Stimulated activated CD4-positive, alpha-beta T cell treated with anti-CD3 and anti-CD28 coated beads, TNF-alpha, amount 100 ng/mL, for 1 hour (primary cell): ENCODE data around the gene TMEM30A.

Source experiments
- DNase-seq, 3 donors: peaks; one replicate each; pipeline ENCODE4 v3.0.0-alpha.2; 2020; ENCODE audit warnings: low read depth in 3 of 3, low spot score in 1 of 3

The TMEM30A gene

DNA sequence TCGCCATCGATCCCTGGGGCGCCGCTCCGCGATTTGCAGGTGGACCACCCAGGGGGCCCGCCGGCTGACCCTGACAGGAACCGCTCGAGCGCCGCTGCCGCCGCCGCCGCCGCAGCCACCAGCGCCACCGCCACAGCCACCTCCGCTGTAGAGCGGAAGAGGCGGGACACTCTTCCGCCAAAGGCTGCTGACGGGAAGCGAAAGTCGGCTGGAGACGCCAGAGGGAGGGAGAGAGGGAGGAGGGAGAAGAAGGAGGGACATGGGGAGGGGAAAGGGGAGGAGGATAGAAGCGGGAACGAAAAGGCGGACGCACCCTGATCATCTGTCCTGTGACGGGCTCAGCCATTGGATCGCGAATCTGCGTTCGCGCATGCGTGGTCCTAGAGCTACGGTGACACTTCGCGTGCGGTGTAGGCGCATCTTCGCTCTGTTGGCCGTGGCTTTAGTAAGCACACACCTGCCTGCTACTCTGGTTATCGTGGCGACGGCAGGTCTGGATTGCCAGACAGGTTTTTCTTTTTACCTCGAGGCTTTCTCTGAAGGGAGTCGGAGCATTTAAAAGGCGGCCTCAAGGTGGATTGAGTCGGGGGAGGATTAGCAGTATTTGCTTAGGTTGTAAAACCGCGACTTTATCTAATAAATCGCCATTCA, at the start of gene TMEM30A:
TSS of gene TMEM30A (minus strand) at position 161 of the 651 bp plus-strand sequence. CDS start at position 7, 154 bp downstream.
- DNase-seq = peak; percentile 88 to 92 (median 91)

DNA sequence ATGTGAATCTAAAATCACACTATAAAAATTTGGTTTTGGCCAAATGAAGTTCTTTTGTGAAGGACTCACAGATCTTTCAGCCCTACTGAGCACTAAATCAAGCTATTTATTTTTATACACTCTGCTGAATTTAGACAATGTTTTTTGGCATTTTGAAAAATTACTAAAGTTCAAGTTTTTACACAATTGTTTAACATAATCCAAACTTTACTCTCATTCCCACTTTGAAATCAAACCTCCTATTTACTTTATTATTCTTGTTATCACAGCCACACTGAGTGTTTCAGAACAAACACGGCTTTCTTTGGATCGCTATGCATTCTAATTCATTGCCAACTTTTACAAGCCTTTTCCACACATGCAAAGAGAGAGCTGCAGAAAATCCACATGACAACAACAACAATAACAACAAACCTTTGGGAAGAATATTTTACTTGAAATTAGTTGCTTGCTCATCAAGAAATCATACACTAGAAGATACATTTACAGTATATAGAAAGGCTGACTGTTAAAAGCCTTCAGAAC, 49.1 kb upstream of the TMEM30A start:
- DNase-seq = no peak

DNA sequence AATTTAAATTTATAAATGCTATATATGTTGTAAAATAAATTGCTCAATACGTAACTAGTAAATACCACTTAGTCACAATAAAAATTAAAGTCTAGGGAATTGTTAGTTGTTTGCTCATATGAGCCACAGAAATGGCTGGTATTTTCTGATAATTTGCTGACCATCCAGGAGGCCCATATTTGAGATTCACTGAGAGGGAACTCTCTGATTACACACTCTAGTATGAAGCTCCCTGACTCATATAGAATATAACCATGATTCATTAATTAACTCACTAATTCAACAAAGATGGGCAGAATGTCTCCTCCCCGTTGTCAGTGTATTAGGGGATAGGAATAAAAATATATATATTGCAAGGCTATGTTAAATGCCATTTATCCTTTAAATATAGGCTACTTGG, 46.6 kb upstream of the TMEM30A start:
- DNase-seq = no peak

DNA sequence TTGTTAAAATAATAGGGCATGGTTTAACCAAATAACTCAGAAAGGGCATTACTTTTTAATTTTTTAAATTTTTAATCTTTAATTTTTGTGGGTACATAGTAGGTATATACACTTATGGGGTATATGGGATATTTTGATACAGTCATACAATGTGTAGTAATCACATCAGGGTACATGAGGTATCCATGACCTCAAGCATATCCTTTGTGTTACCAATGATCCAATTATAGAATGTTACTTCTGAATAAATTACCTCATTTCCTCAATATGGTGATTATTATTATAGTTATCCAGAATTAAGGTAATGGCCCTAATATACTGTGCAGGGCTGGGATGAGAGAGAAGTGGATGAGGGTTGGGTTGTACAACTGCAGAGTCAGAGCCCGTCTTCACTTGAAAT, 45.1 kb upstream of the TMEM30A start:
- no peak for DNase-seq

DNA sequence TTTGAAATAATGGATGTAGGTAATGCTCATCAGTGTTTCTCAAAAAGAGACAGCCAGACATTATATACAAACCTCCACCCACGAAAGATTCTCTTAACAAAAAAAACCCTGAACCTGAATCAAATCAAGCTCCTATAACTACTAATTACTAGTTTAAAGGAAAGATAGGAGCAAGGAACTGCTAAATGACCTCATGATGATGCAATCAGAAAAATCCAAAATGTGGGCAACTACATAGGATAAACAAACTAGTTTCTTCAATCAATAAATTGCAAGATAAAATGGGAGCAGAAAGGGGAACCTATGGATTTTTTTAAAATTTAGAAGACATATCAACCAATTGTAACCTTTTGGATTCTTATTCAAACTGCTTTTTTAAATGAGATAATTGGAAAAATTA, 43.2 kb upstream of the TMEM30A start:
- DNase-seq = no peak

DNA sequence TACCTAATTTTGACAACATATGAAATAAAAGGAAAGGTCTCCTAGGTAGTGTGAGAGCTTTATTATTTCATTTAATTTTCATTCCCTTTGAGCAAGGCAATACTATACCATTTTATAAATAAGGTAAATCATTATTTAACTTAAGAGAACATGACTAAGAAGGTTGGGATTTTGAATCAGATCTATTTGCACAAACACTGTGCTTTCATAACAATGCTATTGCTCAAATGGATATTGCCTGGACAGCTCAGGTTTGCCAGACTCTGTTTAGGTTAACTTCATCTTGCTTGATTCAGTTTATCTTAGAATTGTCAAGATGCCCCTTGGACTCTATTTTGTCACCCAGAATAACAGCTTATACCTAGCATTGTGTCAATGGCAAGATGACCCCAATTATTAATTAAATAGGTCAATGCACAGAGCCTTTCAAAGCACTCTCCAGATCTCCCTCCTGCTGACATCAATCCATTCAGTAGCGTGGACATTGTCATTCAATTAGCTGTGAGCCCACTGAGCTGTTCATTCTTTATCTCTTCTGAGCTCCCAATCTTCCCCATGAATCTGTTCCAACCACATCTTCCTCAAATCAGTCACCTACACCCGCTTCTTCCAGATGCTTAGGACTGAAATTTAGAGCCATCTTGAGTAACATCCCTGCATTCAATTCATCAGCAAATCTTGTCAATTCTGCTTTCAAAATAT, 42.1 kb upstream of the TMEM30A start:
- no peak for DNase-seq

DNA sequence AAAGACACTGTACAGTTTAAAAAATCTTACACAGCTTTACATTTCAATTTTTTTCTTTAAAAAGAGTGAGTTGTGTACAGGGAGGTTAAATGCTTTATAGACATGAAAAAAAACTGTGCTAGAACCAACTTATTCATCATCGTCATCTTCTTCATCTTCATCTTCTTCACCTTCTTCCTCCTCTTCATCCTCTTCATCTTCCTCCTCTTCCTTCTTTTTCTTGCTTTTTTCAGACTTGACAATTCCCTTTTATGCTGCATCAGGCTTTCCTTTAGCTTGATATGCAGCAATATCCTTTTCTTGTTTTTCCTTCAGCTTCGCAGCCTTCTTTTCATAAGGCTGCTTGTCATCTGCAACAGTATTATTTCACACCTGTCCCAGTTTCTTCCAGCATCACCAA, 34.3 kb upstream of the TMEM30A start:
- no peak for DNase-seq

DNA sequence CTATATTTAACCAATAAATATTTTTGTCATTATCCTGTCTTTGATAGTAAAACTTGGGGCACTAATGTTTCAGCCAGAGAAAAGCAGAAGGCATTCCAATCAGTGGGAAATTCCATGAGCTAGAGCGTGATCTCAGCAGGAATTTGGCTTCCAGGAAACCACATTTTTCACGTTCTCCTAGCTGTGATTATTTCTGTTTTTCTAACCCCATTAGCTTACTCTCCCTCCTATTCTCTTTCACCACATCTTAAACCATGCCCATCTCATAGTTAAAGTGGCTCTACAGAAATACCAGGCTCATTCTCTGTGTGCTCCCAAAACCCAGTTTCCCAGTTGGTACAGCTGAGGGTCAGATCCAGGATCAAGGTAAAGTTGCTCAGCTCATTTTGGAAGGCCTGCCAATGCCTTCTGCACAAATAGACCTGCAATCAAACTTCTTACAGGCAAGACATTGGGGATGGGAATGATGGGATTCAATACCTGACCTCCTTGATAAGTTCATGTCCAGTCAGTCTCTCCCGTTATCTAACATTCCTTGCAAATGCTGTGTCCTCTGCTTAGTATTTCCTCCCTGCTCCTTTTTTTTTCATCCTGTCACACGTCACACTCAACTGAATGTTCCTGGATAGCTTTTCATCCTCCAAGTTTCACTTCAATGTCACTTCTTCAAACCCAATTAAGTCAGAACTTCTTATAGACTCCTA, 33.1 kb upstream of the TMEM30A start:
- no peak for DNase-seq

DNA sequence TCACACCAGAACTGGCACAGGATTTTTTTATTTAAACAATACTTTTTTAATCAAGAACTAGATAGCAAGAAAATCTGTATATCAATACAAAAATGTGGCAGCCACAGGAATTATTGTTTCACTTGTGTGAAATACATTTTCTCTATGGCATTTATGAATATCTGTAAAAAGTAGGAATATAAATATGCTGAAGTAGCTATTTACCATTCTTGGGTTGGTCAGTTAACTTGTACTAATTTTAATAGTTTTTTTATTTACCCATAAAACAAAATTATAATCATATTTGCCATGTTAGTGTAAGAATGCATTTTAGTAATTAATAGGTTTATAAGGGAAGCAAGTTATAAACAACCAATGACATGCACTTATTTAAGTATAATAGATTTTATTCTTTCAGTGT, 31.4 kb upstream of the TMEM30A start:
- DNase-seq = no peak

DNA sequence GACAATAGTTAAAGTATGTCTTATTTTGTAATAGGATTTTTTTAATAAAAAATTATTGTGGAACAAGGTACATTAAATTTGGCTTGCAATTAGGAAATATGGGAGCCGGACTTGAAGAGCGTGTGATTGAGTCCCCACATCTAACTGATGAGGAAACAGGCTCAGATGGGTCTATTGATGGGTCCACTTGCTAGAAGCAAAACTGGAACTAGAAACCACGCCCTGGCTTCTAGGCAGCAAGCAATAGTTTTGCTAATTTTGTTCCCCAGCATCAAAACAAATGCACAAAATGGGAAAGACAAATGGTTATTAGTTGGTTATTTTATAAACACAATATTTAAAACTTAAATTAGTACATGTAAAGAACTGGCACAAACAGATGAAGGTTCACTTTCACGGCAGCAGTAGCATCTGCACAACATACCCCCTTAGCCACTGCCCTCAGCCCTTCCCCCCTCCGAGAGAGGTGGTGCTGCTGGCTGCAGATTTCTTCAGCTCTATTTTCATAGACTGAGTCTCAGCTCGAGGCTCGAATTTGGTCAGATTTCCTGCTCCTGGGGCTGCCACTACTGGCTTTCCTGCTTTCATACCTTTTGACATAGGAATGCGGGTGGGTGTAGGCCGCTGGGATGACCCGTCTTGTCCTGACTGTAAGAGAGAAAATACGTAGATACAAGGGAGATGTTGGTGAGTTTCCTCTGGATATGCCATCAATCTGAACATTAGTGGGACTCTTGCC, 23.8 kb upstream of the TMEM30A start:
- no peak for DNase-seq

DNA sequence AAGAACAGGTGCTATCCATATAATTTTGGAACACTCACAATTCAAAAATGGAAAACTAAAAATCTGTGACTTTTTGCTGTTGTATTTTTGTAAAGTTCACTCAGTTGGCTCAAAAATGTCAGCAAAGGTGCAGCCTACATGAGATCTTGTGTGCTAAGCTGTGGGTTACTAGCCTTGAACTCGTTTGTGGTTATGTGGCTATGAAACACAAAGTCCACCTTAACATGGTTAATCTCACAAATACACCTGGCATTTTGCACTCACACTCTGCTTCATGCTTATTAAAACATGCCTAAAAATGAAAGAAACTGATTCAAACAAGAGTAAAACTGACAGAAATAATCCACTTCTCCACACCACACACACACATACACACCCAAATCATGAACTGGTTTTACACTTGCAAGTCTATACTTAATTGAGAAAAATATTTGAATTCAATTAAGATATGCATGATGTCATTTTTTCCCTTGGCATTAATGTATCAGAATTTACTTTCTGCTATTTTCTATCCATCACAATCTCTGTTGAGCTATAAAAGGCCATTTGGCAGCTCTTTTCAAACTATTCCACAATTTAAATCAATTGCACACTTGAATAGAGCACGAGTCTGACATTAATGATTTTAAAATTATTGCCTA, 22.9 kb upstream of the TMEM30A start:
- no peak for DNase-seq

DNA sequence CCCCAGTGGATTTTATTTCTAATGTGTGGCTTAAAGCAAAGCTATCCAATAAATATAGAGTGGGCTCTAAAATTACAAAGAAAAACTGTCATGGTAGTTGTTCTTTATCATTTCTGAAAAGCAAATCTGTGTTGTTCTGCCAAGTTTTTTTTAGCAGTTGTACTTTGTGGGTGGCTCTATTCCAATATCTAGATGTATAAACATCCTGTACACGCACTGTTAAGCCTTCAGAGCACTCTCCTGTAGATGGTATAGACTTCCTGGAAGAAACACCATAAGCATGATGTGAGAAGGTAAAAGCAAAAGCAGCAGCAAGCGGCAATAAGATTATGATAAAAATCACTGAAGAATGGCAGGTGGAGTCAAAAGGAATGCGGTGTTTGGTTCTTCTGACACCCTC, 21.5 kb upstream of the TMEM30A start:
- no peak for DNase-seq

DNA sequence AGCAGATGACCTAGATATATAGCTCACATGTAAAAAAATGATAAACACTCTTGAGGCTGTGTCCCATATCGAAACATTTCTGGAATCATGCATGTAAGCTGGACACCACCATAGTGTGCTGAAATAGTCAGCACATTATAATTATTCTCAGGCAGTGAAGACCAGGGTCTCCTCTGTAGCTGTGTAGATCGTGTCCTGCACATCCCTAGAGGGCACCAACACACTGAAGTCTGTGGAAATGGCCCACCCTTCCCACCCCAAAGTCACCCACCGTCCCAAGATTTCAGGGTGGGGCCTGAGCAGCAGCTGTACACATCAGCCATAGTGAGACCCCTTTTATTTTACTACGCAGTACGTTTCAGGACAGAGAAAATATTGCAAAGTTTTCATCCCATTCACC, 21.0 kb upstream of the TMEM30A start:
- no peak for DNase-seq

DNA sequence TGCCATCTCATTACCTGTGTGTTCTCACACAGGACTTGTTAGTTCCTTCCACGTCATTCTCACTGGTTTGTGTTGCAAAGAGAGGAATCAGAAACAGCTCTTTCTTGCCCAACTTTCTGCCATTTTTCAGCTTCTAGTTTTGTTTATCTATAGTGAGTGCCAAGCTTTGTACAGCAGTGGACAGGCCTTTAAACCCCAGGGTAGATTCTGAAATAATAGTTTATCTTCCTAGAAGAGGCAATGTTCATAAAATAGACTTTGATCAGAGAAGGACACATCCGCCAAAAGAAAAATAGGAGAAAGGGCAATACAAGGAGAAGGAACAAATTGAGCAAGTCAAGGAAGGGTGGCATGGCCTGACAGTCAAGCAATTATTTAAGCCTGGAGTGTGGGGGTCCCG, 17.7 kb upstream of the TMEM30A start:
- DNase-seq = no peak

DNA sequence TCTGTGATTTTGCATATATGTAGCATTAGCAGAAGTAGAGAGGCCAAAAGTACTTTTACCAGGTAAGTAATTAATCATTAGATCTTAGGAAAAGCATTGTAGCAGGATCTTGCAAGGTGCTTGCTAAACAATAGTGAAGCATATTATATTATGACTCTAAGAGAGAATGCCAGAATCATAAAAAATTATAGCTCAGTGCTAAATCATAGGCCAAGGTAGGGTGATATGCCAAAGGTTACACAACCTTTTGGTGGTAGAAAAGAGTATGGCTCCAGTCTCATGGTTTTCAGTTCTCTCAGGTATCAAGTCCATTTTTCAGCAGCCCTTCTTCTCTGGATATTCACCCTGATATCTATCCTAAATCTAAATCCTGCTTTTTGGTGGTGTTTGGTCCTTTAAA, 16.9 kb upstream of the TMEM30A start:
- DNase-seq = no peak

DNA sequence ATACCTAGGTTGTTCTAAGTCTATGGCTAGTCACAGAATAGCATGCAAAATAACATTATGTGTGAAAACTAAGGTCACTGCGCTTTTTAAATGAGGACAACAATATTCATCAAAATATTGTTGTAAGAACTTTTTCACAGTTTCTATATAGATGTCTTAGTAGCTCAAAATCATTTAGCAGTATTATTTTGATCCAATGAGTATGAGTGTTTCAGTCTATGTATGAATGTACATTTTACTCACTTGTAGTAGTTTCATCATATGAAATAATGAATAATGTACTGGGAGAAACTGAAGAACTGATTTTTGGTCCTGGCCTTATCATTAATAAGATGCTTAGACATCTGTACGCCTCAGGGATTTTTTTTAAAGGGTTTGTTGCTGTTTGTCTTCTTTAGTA, 16.5 kb upstream of the TMEM30A start:
- no peak for DNase-seq

DNA sequence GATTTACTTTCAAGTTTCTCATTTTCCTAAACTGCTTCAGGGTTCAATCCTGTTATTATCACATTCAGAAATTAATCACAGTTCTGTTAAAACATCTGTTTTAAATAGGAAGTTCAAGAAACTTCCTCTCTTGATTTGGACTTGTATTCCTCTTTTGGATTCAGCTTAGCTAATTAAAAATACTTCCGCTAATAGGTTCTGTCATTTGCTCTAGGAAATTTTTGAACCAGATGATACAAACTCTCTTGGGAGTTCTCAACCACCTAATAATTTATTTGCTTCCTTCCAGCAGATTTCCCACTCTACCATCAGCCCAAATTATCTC, 15.9 kb upstream of the TMEM30A start:
- no peak for DNase-seq

DNA sequence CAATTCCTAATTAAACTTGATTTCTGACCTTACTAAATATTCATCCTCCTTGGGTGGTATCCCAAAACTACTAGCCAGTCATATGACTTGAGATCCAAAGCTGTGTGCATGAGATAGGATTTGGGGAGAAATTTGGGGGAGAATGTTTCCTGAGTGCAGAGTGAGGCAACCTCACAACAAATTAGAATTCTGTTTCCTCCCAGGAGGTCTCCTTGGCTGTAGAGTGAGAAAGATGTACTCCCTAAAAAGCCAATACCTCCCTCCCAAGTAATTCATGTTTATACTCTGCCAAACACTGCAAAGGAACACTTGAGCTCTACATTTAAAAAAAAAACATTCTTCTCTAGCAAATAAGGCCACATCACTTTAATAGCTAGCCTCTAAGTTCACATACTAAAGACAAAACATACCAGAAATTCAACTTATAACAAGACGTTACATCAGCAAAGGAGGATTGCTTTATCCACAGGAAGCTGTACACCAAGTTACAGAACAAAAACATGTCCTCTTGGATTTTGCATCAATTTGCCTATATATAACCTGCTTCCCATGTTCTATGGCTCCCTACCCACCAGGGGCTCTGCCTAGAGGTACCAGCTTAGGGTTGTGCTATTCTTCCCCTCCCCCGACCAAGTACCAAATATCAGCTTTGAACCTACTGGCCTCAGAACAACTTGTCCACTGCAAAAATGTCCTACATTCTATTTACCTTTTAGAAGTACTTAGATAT, 15.4 kb upstream of the TMEM30A start:
- DNase-seq = no peak

DNA sequence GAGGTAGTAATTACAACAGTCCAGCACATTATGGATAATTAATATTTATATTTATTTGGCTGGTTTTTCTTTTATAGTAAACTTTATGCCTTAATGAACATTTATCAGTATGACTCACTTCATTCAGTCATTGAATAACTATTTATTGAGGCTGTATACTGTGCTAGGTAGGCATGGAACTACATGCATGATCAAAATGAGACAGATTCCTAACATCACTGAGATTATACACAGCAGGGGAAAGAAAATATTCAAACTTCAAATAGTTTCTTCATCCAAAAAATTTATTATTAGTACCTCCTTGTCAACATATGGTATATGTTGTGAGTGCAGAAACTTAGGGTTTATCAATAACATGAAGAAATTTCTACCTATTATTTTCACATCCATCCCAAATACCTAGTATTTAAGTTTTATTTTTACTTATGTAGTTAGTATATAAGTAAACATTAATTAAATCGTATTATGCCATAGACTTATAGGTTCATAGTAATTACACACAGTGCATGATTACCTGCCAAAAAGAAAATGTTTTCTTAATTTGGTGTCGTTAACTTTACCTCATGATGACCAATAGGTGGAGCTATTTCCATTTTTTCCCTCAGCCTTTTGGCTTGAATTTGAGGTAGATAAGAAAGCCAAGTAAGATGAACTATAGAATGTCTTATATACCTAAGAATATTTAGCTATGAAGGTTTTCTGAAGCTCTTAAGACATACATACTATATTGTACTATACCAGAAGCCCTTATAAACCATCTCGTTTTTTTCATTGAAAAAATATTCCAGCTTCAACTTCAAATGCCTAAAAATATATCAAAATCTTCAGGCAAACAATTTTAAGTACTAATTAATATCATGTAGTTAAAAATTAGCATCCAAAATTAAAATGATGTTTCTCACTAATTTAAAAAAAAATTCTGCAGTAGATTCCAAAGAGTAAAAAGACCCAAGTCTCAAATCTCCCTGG, 12.5 kb upstream of the TMEM30A start:
- no peak for DNase-seq
